ENCODE measurements around the gene ANKRD37.
A peak's percentile ranks its signal among the peaks of the same experiment; 100 is the strongest.

ANKRD37 gene

DNA sequence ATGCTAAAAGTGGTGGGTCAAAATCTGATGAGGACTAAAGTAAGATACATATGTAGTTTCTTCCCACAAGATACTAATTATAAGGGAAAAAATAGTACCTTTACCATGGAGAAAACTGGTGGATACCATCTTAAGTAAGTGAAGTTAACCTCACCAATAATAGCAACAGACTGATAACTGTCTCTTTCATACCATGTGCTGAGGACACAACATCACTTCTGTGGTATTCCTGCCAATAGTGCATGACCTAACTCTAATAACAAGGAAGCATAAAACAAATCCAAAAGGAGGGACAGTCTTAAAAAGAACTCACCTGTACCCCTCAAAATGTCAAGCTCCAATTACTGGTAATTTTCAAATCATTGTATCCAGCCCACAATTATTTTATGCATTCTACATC lies 20.3 kb downstream of the ANKRD37 start:
- Mint-ChIP-seq H3K9me3 (no peaks in the 10 kb centered on the region), H3K36me3 (ENCODE audit: low read depth) (peaks cover 42% of the 10 kb centered on the region)

DNA sequence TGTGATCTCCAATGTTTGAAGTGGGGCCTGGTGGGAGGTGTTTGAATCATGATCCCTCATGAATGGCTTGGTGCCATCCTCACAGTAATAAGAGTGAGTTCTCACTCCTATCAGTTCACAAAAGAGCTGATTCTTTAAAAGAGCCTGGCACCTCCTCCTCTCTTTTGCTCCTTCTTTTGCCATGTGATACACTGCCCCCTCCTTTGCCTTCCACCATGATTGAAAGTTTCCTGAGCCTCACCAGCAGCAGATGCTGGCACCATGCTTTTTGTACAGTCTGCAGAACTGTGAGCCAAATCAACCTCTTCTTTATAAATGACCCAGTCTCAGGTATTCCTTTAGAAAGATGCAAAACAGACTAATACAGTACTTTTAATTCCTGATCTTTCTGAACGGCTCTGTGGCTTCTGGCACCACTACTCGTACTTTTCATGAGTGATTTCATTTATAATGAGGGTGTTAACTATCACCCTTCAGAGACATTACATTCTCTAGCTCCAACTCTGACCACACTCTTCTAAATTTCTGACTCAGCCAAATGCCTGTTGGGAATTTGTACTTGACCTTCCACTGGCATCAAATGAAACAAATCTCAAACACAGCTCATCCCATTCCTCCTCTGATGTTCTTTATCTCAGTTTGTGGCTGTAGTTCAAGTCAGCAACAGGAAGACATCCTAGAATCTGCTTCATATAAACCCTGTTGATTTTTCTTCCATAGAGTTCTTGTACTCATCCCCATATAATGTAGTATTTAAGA lies 24.9 kb downstream of the ANKRD37 start:
- Mint-ChIP-seq H3K27ac (no peak overlapping the region), H3K27me3 (ENCODE audit: low read depth, poor library complexity) (no peaks in the 10 kb centered on the region), H3K4me3 (no peak overlapping the region), H3K9me3 (no peaks in the 10 kb centered on the region), H3K4me1 (peaks cover 32% of the 10 kb centered on the region), H3K36me3 (ENCODE audit: low read depth) (peaks cover 32% of the 10 kb centered on the region)
- no peak for DNase-seq
- TF ChIP-seq, protein P1, sequence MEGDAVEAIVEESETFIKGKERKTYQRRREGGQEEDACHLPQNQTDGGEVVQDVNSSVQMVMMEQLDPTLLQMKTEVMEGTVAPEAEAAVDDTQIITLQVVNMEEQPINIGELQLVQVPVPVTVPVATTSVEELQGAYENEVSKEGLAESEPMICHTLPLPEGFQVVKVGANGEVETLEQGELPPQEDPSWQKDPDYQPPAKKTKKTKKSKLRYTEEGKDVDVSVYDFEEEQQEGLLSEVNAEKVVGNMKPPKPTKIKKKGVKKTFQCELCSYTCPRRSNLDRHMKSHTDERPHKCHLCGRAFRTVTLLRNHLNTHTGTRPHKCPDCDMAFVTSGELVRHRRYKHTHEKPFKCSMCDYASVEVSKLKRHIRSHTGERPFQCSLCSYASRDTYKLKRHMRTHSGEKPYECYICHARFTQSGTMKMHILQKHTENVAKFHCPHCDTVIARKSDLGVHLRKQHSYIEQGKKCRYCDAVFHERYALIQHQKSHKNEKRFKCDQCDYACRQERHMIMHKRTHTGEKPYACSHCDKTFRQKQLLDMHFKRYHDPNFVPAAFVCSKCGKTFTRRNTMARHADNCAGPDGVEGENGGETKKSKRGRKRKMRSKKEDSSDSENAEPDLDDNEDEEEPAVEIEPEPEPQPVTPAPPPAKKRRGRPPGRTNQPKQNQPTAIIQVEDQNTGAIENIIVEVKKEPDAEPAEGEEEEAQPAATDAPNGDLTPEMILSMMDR (IDR thresholded peaks at IDR 0.05): no peak

More for the DNA sequence above, 20.3 kb downstream of the ANKRD37 start:
- Mint-ChIP-seq H3K27me3 (ENCODE audit: low read depth, poor library complexity) (no peaks in the 10 kb centered on the region), H3K27ac (no peak overlapping the region), H3K4me3 (no peak overlapping the region), H3K4me1 (peaks cover 8% of the 10 kb centered on the region)
- TF ChIP-seq, protein P1 (IDR thresholded peaks at IDR 0.05): no peak
- DNase-seq: no peak

DNA sequence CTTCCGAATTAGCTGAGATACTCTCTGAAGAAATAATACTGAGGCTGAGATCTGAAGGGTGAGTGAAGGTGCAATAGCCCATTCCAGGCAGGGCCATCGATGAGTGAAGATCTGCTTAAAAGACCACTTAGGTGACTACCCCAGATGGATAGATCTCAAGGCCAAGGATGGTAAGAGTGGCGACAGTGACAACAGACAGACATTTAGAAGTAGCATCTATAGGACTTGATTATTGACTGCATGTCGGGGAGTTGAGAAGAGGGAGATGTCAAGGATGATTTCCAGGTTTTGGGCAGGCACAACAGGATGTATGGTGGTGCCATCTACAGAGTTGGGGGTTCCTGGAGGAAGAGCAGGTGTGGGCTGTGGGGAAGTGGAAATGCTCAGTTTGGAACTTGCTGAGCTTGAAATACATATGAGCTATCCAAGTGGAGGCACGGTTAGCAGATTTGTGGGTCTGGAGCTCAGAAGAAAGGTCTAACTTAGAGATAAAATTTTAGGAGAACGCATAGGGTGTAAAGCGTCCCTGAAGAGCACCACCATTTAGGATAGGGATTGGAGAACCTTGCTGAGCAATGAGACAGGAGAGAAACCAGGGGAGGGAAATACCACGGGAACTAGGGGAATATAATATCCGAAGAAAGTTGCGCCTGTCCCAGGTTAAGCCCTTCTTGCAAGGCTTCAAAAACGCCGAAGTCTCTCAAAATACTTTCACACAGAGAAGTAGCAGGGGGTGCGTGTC lies 28.4 kb downstream of the ANKRD37 start:
- Mint-ChIP-seq H3K9me3 (no peaks in the 10 kb centered on the region), H3K27ac (peak overlapping the region; percentile 100), H3K27me3 (ENCODE audit: low read depth, poor library complexity) (no peaks in the 10 kb centered on the region), H3K4me3 (peak overlapping the region; percentile 90), H3K4me1 (peaks cover 32% of the 10 kb centered on the region), H3K36me3 (ENCODE audit: low read depth) (peaks cover 12% of the 10 kb centered on the region)
- TF ChIP-seq, protein P1 (IDR thresholded peaks at IDR 0.05): no peak
- DNase-seq: no peak

DNA sequence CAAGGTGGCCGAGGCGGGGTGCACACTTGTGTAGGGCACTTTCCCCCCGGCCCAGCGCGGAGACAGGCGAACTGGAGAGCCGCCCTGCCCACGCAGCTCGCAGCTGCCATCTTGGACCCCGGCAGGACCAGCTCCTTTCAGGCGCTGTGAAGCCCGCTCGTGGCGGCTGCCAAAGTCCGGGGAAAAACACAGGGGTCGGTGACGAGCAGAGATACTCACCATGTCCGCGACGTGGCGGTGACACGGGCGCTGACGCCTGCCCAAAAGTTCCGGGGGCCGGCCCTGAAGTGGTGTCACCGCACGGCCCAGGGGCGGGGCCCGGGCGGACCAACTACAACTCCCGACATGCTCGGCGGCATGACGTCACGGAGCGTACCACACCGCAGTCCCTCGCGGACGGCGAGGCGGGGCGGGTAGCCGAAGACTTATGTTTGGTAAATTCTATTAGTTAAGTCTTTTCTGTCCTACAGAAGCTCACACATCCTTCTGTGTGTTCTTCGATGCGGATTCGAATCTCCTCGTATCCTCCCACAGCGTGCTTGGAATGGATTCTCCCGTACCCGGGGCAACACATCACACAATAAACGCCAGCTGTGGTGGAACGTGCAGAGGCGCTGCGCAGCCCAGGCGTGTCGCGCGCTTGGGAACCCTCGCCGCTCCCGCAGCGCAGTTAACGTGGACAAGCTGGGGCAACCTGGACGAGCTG lies 29.2 kb downstream of the ANKRD37 start, which contains the start of gene UFSP2:
TSS of gene UFSP2 (minus strand) at position 318 of the 706 bp plus-strand sequence. CDS start at position 222, 96 bp downstream.
- H3K4me1 Mint-ChIP-seq: peaks cover 32% of the 10 kb centered on the region
- no peaks in the 10 kb centered on the region for H3K27me3 Mint-ChIP-seq (ENCODE audit: low read depth, poor library complexity)
- H3K27ac Mint-ChIP-seq: peak within 1 kb of the TSS; percentile 100
- TF ChIP-seq, protein P1 (IDR thresholded peaks at IDR 0.05): no peak
- no peaks in the 10 kb centered on the region for H3K9me3 Mint-ChIP-seq
- peak; percentile 90 for DNase-seq
- peaks cover 12% of the 10 kb centered on the region for H3K36me3 Mint-ChIP-seq (ENCODE audit: low read depth)
- H3K4me3 Mint-ChIP-seq: peak within 1 kb of the TSS; percentile 90

DNA sequence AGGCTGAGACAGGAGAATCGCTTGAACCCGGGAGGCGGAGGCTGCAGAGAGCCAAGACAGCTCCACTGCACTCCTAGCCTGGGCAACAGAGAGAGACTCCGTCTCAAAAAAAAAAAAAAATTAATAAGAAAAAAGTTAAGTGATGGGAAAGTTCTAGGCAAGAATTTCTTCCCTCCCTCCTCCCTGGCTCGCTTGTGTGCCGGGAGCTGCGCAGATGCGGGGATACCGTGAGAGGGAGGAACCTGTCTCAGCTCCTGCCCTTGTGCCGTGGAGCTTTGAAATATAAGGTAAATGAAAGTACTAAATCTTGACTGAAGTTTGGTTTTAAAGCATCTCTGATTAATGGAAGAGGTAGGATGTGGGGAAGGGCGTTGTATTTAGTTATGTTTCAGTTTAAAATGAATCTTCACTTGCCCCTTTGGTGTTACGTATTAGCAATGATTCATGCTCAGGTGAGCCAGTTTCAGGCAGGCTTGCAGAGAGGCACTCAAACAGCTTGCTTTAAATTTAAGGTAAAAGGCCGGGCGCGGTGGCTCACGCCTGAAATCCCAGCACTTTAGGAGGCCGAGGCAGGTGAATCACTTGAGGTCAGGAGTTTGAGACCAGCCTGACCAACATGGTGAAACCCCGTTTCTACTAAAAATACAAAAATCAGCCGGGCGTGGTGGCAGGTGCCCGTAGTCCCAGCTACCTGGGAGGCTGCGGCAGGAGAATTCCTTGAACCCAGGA lies 30.5 kb downstream of the ANKRD37 start:
- Mint-ChIP-seq H3K4me1 (peaks cover 22% of the 10 kb centered on the region), H3K4me3 (peak overlapping the region; percentile 43), H3K27me3 (ENCODE audit: low read depth, poor library complexity) (no peaks in the 10 kb centered on the region), H3K27ac (no peak overlapping the region), H3K36me3 (ENCODE audit: low read depth) (peaks cover under 1% of the 10 kb centered on the region), H3K9me3 (no peaks in the 10 kb centered on the region)
- no peak for DNase-seq
- TF ChIP-seq, protein P1 (IDR thresholded peaks at IDR 0.05): no peak
